ENCODE measurements around the gene FOXO6. TPM values are rescaled to one million over a fixed set of nuclear protein-coding genes. Genes with fewer than 3 reads are reported as not detected.
A peak's percentile ranks its signal among the peaks of the same experiment; 100 is the strongest.

Gene FOXO6
- total RNA-seq, 2 experiments from 2014 or later: 1.2 to 2.2 TPM

DNA sequence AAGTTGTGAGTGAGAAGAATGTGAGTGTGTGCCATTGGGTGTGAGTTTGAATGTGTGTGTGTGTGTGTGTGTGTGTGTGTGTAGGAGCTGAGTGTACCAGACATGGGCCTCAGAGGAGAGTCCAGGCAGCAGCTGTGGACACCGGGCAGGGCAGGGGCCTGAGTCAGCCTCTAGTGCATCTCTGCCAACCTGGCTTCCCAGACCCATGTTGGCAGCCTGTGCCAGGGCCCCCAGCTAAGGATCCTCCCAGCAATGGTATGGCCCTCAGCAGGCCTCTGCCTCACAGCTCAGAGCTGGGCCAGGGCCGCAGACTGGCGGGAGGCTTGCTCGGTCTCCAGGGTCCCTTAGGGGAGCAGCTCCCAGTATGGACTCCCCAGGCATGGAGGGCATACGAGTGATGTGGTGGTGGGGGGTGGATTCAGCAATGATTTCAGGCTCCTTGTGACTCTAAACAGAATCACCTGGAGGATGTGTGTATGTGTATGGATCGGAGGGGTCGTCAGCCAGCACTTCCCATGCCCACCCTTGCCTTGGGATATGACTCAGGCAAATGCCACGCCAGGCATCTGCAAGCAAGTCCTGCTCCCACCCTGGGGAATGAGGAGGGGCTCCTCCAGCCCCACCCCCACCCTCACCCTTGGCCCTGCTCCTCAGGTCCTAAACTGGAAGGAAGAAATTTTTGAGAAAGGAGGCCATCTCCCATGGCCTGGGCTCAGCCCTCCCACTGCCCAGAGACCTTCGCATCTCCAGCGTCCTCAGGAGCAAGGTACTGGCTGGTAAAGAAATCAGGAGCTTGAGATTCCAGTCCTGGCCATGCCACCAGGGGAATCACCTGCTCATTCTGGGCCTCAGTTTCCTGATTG, 1.8 kb upstream of the FOXO6 start:
- Mint-ChIP-seq H3K4me1 (ENCODE audit: low read depth) (peaks cover 13% of the 10 kb centered on the region), H3K4me3 (peak overlapping the region; percentile 58), H3K27me3 (peaks cover 22% of the 10 kb centered on the region), H3K27ac (peak overlapping the region; percentile 77), H3K9me3 (no peaks in the 10 kb centered on the region), H3K36me3 (ENCODE audit: low read depth) (peaks cover 5% of the 10 kb centered on the region)
- ATAC-seq (ENCODE audit: poor library complexity): no peak
- DNase-seq: peak in 1 of 14 experiments; percentile 24
- CTCF ChIA-PET: no interaction called here
- intact Hi-C loops (cut with DNase I, micrococcal nuclease): loop anchor here in 1 of 2 experiments (5.0 to 10.0 kb wide), 7 partner anchors 117 to 1815 kb away; partner anchors contain the start of genes CFAP57, EBNA1BP2, RIMS3 and SCMH1
- no peak overlapping the region for H3K27ac ChIP-seq (ENCODE audit: low read depth in 1 of 2, low read length in 2 of 2)
- TF ChIP-seq, protein P1, sequence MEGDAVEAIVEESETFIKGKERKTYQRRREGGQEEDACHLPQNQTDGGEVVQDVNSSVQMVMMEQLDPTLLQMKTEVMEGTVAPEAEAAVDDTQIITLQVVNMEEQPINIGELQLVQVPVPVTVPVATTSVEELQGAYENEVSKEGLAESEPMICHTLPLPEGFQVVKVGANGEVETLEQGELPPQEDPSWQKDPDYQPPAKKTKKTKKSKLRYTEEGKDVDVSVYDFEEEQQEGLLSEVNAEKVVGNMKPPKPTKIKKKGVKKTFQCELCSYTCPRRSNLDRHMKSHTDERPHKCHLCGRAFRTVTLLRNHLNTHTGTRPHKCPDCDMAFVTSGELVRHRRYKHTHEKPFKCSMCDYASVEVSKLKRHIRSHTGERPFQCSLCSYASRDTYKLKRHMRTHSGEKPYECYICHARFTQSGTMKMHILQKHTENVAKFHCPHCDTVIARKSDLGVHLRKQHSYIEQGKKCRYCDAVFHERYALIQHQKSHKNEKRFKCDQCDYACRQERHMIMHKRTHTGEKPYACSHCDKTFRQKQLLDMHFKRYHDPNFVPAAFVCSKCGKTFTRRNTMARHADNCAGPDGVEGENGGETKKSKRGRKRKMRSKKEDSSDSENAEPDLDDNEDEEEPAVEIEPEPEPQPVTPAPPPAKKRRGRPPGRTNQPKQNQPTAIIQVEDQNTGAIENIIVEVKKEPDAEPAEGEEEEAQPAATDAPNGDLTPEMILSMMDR (IDR thresholded peaks at IDR 0.05): no peak
- peaks cover 0 to 3% of the 10 kb centered on the region in 2 experiments for H3K9me3 ChIP-seq (ENCODE audit: control insufficient read depth in 1 of 2, insufficient read depth in 1 of 2, low read length in 2 of 2)
- H3K27me3 ChIP-seq (ENCODE audit: control insufficient read depth in 1 of 2, insufficient read depth in 2 of 2, low read length in 2 of 2): peaks cover 19% of the 10 kb centered on the region in 2 experiments
- no peak overlapping the region for H3K4me3 ChIP-seq (ENCODE audit: low read length)
- H3K36me3 ChIP-seq (ENCODE audit: insufficient read depth, low read length): no peaks in the 10 kb centered on the region
- H3K4me1 ChIP-seq (ENCODE audit: insufficient read depth, low read length): peaks cover 28% of the 10 kb centered on the region
- POLR2A ChIA-PET: no interaction called here

DNA sequence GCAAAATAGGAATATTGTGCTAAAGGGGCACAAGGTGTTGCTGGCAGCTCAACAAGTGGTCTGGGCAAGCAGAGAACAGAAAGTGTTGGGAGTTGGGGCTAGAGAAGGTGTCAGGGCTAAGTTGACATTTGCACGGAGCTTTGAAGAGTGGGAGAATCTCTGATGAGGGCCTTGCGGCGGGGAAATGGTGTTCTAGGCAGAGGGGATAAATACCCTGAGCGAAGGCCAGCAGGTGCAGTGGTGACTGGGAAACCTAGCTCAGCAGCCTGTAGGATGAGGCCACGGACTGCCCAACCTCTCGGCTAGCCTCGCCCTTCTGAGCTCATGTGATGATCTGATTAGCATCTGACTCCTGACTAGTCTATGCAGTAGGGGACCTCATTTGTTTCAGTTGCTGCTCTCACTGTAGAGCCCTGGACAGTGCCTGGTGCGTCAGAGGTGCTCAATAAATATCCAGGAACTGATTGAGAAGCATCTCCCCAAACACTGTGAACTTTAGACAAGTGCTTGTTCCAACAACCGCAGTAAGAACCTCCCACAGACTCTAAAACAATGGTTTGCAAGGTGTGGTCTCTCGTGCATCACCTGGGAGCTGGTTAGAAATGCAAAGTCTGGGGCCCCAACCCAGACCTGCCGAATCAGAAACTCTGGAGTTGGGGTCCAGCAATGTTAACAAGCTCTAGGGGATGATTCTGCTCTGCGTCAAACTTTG, 1.0 kb upstream of the FOXO6 start:
- H3K27ac Mint-ChIP-seq: peak overlapping the region; percentile 77
- no peaks in the 10 kb centered on the region for H3K9me3 Mint-ChIP-seq
- peak overlapping the region; percentile 89 for H3K4me3 Mint-ChIP-seq
- H3K27me3 ChIP-seq (ENCODE audit: control insufficient read depth in 1 of 2, insufficient read depth in 2 of 2, low read length in 2 of 2): peaks cover 19 to 23% of the 10 kb centered on the region in 2 experiments
- ATAC-seq (ENCODE audit: poor library complexity) (peak; percentile 3), DNase-seq (peak in 1 of 14 experiments; percentile 27)
- H3K36me3 ChIP-seq (ENCODE audit: insufficient read depth, low read length): no peaks in the 10 kb centered on the region
- H3K4me3 ChIP-seq (ENCODE audit: low read length): peak overlapping the region; percentile 42
- peaks cover 17% of the 10 kb centered on the region for H3K4me1 Mint-ChIP-seq (ENCODE audit: low read depth)
- TF ChIP-seq, protein P1 (IDR thresholded peaks at IDR 0.05): no peak
- H3K9me3 ChIP-seq (ENCODE audit: control insufficient read depth in 1 of 2, insufficient read depth in 1 of 2, low read length in 2 of 2): peaks cover 0 to 3% of the 10 kb centered on the region in 2 experiments
- ChIA-PET POLR2A (interaction anchor here (1.5 kb wide), 1 partner anchor 380 kb away, joined by 3 read pairs; the partner anchor contains the start of gene CTPS1), CTCF (interaction anchor here (0.6 kb wide), 1 partner anchor 125 kb away, joined by 3 read pairs; no protein-coding TSS in a partner anchor)
- peaks cover 28% of the 10 kb centered on the region for H3K4me1 ChIP-seq (ENCODE audit: insufficient read depth, low read length)
- peaks cover 5% of the 10 kb centered on the region for H3K36me3 Mint-ChIP-seq (ENCODE audit: low read depth)
- H3K27ac ChIP-seq (ENCODE audit: low read depth in 1 of 2, low read length in 2 of 2): no peak overlapping the region
- intact Hi-C loops (cut with DNase I, micrococcal nuclease): loop anchor here in 1 of 2 experiments (5.0 to 10.0 kb wide), 5 partner anchors 118 to 1815 kb away; partner anchors contain the start of genes CFAP57, EBNA1BP2, SCMH1 and YBX1
- peaks cover 28% of the 10 kb centered on the region for H3K27me3 Mint-ChIP-seq

All from CD4-positive, alpha-beta T cell (primary cell).